Stimulated activated CD8-positive, alpha-beta memory T cell treated with anti-CD3 and anti-CD28 coated beads, Interleukin-4, amount 100 ng/mL, for 24 hours (primary cell): ENCODE results near the gene SH2D5.

Source experiments
- DNase-seq: peaks from one replicate; pipeline ENCODE4 v3.0.0-alpha.2; 2020; ENCODE audit warnings: low read depth

Gene SH2D5

DNA sequence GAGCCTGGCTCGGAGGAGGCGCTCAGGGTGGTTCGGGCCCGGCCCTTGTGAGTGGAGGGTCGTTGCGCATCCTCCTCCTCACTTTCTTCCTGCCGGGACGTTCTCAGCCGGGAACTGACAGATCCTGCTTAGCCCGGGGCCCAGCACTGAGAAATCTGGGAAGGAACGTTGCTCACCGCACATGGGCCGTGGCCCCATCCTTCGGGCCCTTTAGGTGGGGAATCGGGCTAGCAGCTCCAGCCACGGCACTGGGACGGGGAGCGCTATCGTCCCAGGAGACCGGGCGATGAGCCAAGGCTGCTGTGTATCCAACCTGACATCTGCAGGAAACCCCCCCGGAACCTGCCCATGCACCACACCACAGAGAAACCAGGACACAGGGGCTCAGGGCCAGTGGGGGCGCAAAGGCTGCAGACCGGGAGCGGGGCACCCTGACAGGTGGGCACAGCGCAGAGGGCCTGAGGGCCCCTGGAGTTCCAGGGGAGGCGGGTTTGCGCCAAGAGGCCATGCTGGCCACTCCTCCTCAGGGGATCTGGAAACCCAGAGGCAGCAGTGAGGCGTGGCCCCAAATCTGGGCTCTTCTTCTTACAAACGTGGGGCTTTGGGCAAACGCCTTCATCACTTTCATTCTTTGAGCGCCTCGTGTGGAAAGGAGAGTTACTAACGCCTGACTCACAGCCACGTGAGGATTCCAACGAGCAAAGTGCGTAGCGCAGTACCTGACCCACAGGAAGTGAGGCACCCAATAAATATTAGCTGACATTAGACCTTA, at the start of gene SH2D5:
TSS of gene SH2D5 (minus strand) at position 116 of the 772 bp plus-strand sequence. CDS start 4,659 bp downstream, outside the sequence.
- peak; percentile 56 for DNase-seq

DNA sequence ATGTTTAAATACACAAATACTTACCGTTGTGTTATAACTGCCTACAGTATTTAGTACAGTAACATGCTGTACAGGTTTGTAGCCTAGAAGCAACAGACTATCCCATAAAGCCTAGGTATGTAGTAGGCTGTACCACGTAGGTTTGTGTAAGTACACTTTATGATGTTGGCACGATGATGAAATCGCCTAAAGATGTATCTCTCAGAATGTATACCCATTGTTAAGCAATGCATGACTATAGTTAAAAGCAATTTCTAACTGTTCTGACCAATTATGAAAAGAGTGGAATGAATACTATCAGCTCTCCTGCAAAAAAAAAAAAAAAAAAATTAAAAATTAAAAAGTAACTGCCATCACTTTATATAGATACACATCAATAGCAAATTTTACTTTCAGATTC, 43.2 kb upstream of the SH2D5 start:
- no peak for DNase-seq

DNA sequence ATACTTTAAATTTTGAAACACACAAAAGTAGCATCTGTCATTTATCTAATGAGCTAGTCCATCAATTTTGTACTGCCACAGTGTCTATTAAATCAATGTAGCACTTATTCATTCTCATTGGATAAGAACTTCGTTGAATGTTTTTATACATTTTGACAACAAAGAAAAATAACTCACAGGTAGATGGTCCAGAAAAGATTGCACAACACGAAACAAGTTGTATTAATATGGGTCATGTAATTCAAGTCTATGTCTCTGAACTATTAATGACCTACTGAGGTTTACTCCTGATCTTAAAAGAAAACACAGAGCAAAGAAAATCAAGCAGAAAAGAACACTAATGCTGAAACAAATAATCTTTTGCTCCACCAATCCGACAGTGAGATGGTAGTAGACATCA, 39.3 kb upstream of the SH2D5 start:
- no peak for DNase-seq

DNA sequence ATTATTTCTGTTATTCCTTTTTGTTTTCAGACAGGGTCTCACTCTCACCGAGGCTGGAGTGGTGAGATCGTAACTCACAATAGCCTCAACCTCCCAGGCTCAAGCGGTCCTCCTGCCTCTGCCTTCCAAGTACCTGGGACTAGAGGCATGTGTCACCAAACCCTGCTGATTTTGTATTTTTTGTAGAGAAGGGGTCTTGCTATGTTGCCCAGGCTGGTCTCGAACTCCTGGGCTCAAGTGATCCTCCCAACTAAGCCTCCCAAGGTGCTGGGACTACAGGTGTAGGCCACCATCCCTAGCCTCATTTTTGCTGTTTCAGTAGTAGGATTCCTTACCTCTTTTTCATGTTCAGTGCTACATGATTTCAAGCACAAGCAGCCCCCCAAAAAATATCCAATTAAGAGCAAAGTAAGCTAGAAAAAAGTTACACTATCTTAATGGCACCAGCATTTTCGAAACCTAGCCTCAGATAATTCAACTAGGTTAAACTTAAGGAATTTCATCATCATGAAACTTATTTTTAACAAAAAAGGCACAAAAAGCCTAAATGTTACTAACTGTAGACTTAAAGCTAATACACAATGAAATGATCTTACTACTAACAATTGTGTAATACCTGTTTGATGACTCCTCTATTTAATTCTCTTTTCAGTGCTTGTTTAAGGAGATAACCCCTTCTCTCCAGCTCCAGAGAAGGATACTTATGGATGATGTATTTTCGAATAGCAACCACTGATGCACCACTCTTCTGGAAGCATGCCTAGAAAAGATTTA, 38.0 kb upstream of the SH2D5 start:
- DNase-seq, result no peak

DNA sequence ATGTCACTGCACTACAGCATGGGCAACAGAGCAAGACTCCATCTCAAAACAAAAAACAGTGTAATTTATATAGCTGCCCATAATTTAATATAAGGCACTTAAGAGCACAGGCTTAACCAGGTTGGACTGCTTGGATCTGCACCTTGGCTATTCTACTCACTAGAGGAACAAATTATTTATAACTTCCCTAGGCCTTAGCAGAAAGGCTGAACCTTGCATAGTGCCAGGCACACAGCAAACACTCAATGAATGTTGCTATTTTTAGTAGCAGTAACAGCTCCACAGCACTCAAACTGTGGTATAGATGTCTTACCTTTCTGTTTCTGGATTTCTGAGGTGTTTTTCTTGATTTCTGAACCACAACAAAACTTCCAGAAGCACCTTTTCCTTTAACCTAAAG, 34.8 kb upstream of the SH2D5 start:
- no peak for DNase-seq

DNA sequence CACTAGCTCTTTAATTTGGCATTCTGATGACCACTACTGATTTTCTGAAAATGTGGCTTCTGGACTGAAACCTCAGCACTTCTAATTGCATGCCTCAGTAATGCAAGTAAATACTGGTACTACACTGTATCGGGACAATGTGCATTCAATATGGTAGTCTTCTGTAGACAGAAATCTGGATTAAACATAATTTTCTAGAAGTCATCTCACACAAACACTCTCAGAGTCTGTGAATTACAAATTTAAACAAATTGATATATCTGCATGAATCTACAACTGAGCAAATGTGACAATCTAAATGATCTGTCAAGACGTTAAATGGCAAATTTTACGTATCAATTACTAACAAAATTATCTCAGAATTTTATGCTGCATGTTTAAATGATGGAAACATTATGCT, 30.9 kb upstream of the SH2D5 start:
- no peak for DNase-seq

DNA sequence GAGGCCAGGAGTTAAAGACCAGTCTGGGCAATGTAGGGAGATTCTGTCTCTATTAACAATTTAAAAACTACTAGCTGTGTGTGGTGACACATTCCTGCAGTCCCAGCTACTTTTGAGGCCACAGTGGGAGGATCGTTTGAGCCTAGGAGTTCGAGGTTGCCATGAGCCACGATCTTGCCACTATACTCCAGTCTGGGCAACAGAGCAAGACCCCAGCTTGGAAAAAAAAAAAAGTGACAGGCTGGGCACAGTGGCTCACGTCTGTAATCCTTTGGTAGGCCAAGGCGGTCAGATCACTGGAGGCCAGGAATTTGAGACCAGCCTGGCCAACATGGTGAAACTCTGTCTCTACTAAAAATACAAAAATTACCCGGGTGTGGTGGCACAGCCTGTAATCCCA, 27.8 kb upstream of the SH2D5 start:
- no peak for DNase-seq

DNA sequence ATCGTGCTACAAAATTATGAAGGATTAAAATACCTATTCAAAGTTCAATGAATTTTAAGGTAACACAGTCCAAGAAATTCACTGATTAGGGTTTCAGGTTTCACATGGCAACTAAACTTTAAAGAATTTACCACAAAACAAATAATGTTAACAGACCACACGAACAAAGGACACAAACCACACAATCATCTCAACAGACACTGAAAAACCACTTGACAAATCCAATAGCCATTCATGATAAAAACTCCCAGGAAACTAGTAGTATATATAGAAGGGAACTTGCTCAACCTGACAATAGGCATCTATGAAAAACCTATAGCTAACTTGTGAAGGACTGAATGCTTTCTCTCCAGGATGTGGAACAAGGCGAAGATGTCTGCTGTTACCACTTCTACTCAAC, 21.1 kb upstream of the SH2D5 start:
- DNase-seq, result no peak

DNA sequence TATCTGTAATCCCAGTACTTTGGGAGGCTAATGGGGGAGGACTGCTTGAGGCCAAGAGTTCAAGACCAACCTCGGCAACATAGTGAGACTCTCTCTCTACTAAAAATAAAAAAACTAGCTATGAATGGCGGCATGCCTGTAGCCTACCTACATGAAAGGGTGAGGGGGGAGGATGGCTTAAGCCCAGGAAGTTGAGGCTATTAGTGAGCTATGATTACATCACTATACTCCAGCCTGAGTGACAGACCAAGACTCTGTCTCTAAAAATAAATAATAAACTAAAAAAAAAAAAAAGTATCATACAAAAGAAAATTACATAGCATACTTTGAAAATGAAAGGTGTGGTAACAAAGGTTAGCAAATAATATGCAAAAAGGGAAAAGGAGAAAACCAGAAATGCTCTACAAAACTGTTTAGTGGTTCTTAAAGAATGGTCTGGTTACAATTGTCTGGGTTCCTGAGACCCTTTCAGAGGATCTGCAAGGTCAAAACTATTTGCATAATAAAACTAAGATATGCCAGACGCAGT, 19.0 kb upstream of the SH2D5 start:
- no peak for DNase-seq

DNA sequence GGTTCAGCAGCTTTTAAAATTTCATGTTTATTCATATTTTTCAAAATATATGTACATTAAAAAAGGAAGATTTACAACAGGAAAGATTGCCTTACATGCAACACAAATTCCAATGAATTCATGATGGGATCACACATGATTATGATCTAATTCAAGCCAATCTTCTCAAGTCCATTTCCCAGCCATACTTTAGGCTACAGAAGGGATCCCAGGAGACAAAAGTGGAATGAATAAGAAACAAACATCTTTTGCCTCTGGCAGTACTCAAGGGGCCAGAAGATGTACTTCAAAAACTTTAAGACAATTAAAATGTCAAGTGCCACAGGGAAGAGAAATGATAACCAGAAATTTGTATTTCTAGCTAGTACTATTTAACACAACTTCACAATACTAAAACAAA, 10.2 kb upstream of the SH2D5 start:
- DNase-seq, result no peak

DNA sequence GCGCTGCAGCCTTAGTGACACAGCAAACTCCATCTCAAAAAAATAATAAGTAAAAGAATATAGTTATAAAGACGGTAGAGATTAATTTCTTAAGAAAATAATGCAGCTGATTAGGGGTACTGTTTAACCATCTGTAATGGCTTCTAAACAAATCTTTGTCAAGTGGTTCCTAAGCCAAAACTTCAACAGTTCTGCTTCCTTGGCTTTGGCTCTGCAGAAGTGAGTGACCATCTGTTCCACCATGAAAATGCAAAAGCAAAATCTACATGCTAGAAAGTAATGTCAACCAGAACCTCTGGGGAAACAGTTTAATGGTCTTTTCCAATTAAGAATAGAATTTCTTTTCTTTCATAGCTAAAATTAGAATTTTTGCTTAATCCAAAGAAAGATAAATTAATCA, 8.3 kb upstream of the SH2D5 start:
- DNase-seq, result no peak

DNA sequence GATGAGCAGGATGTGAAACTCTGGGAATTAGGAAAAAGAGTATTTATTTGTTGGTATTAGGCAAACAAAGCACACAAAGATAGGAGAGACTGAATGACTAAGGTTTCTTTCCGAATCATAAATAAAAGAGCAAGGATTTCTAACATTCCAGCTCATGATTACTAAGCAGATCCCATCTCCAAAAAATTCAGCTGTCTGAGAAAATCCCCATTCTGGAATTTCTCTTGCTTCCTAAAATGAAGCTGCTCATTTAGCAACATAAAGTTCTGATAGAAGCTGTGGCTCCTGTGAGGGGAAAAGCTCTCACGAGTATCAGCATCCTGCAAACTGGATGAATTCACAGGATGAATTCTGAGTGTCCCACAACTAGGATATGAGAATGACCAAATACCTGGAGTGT, 6.7 kb upstream of the SH2D5 start:
- DNase-seq, result no peak

DNA sequence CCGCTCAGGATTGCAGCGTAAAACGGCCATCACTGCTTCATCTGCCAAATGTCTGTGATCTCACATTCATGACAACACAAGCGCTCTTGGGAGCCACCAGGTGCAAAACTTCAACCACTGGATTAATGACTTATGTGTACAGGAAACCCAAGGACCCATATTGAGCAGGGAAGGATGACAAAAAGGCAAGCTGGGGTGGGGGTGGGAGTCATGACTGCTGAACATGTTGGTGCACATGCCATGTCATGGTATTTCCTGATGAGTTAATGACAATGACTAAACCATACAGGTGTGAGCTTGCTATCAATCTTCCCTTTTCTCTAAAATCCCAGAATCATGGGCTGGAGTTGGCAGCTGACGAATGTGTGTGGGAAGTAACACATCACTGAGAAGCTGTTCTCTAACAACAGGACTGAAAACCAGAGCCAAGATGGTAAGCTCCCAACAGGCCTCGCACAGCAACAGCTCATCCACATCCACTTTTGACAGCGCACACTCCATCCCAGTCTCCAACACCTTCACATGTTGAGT, 3.1 kb upstream of the SH2D5 start:
- no peak for DNase-seq

DNA sequence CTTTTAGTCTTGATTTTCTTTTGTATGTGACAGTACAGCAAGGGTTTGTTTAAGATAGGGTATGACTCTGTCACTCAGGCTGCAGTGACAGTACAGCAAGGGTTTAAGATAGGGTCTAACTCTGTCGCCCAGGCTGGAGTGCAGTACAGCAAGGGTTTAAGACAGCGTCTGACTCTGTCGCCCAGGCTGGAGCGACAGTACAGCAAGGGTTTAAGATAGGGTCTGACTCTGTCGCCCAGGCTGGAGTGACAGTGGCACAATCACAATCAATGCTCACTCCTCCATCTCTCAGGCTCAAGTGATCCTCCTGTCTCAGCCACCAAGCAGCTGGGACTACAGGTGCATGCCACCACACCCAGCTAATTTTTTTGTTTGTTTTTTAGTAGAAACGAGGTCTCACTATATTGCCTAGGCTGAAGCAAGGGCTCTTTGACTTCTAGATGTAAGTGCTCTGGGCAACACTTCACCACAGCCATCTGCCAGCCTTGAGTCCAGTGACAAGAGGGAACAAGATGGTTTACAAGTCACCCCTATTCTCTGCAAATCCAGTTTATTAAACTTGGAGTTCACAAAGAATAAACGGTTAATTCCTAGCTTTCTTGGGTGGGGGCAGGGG, 965 bp upstream of the SH2D5 start:
- no peak for DNase-seq

DNA sequence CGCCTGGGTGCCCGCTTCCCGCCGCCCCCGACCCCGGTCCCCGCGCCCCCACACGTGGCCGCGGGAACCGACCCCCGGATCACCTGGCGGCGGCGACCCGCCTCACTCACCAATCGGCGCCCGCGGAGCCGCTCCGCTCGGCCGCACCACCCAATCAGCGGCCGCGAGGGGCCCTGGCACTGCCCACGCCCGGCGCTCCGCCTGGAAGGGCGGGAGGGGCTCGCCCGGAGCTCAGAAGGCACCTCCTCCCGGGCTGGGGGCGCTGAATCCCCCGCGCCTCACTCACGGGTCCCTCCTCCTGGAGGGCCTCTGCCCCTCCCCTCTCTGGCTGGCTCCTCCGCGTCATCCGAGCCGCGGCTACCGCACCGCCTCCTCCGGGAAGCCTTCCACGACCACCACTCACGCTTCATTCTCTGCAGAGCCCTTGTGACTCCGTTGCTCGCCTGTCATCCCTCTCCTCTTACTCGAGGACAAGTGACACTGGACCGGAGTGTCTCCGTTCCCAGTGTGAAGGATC, 374 bp downstream of the SH2D5 start:
- peak; percentile 44 for DNase-seq

DNA sequence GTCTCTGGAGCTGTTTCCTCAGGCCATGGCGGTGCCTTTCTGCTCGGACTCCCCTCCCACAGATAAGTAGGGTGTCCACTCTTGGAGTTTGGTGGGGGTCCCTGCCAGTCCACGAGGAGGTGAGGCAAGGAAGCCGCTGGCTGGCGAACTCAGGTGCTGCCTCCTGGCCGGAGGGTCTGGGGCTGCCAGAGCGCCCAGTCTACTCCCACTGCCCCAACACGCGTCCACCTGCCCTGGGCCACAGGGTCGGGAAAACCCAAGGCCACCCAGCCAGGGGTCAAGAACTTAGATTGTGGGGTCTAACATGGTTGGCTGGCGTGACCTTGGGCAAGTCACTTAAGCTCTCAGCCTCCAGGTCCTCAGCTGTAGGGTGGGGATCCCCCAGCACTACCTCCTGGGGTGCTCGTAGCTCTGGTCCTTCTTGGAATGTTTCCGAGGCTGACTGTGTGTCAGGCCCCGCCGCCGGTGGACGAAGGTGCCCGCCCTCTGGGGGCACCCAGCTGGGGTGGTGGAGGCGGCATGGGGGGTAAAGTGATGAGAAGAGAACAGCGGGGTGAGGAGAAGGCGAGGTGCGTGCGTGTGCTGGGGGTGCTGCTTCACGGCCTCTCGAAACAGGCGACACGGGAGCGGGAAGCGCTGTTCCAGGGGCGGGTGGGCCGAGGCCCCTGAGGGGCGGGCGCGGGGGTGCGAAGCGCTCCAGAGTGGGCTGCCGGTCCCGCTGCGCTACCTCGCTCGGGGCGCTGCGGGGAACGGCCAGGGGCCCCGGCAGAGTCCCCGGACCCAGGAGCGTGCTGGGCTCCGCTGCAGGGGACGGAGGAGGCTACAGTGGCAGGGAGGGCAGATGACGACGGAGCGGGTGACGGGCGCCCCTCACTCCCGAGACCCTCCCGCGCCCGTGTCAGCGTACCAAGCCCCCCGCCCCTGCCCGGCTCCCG, 1.2 kb downstream of the SH2D5 start:
- no peak for DNase-seq

DNA sequence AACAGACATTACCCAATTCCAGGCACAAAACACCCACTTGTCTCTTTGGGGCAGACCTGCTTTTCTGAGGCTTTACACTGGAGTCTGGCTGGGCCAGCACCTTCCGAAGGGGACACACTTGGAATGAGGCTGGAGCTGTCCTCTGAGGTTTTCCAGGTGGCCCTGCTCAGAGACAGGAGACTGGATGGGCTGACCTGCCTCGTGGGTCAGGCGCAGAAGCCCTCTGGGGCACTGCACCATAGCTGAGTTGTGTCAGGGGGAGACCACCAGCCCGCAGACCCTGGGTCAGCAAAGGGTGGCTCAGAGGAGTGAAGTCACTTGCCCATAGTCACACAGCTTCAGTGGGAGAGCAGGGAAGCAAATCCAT, 1.8 kb downstream of the SH2D5 start:
- DNase-seq, result no peak

DNA sequence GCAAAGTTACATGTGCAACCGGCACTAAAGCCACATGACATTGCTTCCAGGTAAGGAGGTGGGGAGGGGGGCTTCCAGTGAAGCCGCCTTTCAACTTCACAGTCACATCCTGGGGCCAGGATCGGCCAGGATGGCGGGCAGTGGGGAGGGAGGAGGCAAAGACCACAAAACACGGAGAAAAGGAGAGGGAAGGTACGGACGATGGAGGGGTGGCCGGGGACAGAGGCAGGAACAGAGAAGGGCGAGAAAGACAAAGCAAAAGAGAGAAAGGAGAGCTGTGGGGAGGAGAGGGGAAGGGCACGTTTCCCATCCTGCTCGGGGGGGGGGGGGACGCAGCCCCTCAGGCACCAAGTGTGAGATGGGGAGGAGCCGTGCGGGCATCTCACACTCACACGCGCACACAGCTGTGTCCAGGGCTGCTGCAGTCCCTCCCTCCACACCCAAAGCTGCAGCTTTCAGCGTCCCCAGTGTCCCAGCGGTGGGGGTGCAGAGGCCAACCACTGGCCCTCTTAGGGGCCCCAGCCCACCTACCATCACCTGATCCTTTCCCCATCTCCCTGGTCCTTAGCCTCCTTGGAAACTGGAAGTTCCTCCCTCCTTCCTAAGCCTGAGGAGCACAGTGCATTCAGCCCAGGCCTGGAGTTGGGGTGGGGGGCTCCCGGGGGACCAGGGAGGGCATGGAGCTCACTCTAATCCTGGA, 2.4 kb downstream of the SH2D5 start:
- no peak for DNase-seq

DNA sequence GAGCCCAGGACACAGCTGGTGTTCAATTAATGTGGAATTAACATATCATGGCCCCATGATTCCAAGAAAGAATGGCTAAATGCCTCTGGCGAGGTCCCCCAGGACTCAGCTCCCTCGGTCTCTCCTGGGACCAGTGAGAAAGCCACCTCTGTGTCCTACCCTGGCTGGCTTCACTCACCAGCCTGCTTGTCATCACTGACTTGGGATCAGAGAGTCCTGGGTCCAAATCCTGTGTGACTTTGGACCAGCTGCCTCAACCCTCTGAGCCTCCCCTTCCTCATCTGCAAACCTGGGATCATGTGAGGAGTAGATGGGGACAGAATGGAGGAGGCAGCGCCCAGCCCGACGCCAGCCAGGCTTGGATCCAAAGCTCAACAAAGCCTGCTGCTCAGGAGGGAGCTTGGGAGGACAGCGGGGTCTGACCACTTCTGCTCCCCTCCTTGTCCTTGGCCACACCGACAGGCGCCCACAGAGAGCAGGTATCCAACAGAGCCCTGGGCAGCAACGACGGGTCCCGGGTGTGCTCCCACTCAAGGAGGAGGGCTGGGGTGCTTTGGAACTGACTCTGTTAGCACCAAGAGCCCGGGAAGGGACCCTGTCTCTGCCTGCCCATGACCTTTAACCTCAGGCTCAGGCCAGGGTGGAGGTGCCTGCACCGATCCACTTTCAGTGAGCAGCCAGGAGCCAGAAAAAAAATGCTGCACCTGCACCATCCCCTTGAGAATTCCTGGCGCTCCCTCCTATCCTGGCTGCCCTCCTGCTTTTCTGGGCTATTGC, 3.2 kb downstream of the SH2D5 start:
- no peak for DNase-seq
